Measurements from ENCODE around the gene PAQR5.
"Not testable (repeated sequence)": the region's sequence is repeated elsewhere in the genome, so short reads cannot be mapped to it uniquely, and the experiment has no call there.

The PAQR5 gene

DNA sequence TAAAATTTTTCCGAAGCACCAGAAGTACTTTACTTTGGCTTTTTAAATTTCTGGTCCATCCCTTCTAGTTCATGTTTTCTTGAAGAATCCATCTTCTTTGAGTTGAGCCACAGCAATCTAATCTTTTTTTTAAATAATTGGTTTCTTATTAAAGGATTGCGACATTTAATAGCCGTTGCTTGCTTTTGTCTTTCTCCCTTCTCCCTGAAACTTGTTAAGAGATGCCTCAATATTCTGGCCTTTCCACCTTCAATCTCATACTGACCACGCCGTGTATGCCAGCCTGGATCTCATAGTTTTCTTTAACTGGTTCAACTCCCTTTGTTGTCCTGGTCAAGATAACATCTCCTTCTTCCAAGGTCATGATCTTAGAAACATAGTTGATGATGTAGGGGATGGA is 135.5 kb downstream of the PAQR5 start:
- DNase-seq = no peak

DNA sequence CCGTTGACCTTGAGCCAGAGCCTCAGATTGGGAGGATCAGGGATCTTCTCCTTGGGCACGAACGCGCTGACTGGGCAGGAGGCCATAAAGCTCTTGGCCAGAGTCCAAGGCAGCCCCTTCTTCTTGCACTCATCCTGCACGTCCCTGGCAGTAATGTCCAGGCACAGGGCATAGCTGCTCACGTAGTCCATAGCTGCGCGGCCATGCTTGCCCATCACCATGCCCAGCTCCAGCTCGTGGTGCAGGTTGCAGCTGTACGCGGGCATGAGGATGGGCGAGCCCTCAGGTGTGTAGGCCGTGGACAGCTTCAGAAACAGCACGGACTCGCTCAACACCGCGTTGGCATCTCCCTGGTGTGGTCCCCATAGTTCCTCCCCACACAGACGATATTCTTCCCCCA is 136.0 kb downstream of the PAQR5 start:
- no peak for DNase-seq

DNA sequence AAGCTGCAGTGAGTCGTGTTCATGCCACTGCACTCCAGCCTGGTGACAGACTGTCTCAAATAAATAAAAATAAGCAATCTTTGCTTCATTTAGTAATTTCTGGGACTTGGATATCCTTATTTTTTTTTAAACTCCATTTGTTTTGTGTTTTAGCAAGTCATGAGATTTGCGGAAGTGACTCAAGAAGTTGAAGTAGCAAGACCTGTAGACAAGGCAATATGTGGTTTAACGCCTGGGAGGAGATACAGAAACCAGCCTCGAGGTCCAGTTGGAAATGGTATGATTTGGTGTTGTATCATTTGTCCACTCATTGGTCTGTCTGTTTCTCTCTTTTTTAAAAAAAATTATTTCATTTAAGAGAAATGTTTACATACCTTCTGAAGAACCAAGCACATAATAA is 137.3 kb downstream of the PAQR5 start:
- no peak for DNase-seq

GRCh38 chr15:69436951-69437350 is 138.2 kb downstream of the PAQR5 start:
- no peak for DNase-seq

DNA sequence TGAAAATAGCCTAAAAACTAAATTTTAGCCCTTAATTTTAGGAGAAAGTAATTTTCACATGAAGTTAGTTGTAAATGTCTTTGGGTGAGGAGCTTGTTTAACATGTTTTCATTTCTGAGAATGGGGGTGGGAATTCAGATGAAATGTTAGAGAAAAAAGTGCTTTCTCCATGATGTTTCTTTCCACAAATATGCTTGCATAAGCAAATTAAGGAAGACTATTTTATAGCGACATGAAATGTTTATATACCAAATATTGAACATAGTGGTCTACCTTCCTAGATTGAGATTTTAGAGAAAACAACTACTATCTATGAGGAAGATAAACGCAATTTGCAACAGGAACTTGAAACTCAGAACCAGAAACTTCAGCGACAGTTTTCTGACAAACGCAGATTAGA is 140.9 kb downstream of the PAQR5 start:
- DNase-seq = no peak

- DNase-seq = no peak
These were observed 144.4 kb downstream of the PAQR5 start for GRCh38 chr15:69443032-69443611.

GRCh38 chr15:69444686-69445085 is 146.0 kb downstream of the PAQR5 start:
- DNase-seq = no peak

DNA sequence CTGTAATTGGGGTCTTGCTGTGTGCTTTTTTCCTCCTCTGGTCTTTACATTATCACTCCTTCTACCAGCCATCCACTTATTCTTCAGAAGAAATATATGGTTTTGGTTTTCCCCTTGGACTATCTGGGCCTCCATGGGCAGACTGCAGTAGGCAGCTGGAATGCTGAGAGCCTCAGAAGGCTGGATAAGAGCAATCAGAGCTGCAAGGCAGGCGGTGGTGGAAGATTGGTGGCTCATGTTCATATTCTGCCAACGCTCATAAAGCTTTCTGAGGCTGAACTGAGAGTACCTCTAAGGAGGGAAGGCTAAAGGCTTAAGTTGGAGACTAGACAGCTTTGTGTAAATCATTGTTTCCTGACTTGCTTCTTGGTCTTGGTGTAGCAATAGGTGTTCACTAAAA is 148.2 kb downstream of the PAQR5 start:
- DNase-seq = no peak

GRCh38 chr15:69450221-69450620 is 151.5 kb downstream of the PAQR5 start:
- not testable (repeated sequence) for DNase-seq

- DNase-seq = no peak
These were observed 152.4 kb downstream of the PAQR5 start for GRCh38 chr15:69450968-69451695.

DNA sequence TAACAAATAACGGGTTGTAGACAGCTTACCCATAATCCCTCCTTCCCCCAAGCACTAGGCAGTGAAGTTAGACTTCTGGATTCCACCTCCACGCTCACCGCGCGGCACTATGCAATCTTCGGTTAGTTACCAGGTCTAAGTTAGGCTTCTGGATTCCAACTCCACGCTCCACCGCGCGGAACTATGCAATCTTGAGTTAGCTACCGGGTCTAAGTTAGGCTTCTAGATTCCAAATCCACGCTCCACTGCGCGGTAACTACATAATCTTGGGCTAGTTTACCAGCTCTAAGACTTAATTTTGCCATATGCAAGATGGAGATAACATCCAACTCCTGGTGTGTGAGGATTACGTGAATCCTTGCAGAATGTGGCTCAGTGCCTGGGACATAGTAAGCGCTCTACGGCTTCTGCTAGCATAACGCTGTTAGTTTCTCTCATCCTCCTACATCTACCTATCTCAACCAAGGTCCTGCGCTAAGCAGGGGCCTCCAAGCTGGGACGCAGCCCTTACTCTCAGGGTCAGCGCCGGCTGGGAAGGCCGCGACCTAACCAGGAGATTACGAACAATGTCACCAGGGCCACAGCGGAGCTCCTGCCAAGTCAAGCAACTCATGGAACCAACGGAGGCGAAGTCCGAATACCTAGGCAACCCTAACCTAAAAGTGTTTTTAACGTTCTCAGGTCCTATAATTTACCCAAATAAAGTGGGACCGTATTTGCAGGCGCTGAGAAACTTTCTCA is 153.4 kb downstream of the PAQR5 start:
- no peak for DNase-seq

- DNase-seq = peak; percentile 76
These were observed 154.2 kb downstream of the PAQR5 start, which contains the start of gene RPLP1 for GRCh38 chr15:69452692-69453521. TSS of gene RPLP1 (plus strand) at chr15:69452818. CDS start at chr15:69452949, 131 bp downstream.

GRCh38 chr15:69454953-69455352 is 156.2 kb downstream of the PAQR5 start:
- DNase-seq = no peak

DNA sequence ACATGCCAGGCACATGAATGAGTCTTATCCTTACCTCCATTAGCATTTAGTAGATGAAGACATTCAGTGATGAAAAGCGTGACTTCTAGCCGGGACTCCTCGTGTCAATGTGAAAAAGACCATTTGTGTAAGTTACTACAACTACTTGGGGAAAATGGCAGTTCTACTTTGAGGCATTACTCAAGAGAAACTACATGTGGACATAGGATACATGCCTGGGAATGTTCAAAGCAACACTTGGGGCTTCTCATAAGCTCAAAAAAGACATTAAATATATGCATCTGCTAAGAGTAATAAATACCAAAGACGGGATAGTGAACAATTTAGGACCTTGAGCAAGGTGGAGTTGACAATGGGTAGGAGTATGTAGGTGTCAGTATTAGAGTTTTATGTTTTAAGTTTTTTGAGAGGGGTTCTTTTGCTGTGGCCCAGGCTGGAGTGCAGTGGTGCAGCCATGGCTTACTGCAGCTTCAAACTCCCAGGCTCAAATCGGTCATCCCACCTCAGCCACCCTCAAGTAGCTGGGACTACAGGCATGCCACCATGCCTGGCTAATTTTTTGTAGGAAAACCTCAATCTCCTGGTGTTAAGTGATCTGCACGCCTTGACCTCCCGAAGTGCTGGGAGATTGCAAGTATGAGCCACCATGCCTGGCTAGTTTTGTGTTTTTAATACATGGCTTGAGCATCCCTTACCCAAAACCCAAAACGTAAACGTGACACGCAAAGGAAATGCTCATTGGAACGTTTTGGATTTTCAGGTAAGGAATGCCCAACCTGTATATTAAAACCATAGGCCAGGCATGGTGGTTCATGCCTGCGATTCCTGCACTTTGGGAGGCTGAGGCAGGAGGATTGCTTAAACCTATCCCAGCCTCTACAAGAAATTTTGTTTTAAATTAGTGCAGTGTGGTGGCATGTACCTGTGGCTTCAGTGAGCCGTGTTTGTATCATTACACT is 157.8 kb downstream of the PAQR5 start:
- no peak for DNase-seq
